ENCODE data around the gene SCTR.

Gene SCTR

GRCh38 chr2:119475857-119476244 is 48.4 kb downstream of the SCTR start:
- H3K4me3 ChIP-seq (ENCODE audit: low read length): no peak overlapping the region
- TF ChIP-seq, protein P1, sequence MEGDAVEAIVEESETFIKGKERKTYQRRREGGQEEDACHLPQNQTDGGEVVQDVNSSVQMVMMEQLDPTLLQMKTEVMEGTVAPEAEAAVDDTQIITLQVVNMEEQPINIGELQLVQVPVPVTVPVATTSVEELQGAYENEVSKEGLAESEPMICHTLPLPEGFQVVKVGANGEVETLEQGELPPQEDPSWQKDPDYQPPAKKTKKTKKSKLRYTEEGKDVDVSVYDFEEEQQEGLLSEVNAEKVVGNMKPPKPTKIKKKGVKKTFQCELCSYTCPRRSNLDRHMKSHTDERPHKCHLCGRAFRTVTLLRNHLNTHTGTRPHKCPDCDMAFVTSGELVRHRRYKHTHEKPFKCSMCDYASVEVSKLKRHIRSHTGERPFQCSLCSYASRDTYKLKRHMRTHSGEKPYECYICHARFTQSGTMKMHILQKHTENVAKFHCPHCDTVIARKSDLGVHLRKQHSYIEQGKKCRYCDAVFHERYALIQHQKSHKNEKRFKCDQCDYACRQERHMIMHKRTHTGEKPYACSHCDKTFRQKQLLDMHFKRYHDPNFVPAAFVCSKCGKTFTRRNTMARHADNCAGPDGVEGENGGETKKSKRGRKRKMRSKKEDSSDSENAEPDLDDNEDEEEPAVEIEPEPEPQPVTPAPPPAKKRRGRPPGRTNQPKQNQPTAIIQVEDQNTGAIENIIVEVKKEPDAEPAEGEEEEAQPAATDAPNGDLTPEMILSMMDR (IDR thresholded peaks at IDR 0.05; ENCODE audit: insufficient read depth, low read depth, low read length, missing control alignments): no peak
- DNase-seq (ENCODE audit: low read depth): no peak

GRCh38 chr2:119475225-119475856 is 48.9 kb downstream of the SCTR start:
- no peak for DNase-seq (ENCODE audit: low read depth)
- TF ChIP-seq, protein P1 (IDR thresholded peaks at IDR 0.05; ENCODE audit: insufficient read depth, low read depth, low read length, missing control alignments): peak; percentile 8
- H3K4me3 ChIP-seq (ENCODE audit: low read length): no peak overlapping the region

DNA sequence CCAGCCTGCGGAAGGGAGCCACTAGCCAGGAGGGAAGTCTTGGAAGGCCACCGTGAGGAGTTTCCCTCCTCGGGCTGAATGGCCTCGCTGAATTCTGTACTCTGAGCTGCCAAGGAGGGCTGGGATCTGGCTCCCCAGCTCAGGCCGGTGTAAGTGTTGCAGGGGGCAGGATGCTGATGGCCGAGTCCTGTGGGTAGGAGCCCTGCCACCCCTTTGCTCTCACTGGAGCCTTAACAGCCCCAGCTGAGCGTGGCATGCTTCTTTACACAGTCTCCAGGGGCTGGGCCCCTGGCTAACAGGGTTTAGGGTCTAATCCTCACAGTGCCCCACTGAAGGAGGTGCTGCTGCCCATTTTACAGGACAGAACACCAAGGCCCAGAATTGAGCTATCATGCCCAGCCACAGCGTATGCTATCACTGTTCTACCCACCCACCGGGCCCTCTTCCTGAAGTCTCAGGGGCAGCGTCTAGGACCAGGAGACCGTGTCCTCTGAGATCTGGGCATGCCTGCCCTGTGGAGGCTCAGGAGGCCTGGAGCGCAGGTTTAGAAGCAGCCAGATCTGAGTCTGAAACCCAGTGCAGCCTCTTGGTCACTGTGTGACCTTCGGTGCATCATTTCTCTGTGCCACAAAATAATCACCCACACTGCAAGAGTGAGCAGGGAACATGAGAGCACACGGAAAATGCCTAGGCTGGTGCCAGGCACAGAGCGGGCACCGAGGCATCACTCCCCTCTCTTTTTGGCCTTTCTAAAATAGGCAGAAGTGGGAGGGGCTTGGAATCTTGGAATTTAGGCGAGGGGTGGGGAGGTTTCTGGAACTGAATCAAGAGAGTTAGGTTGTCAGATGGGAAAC is 49.7 kb downstream of the SCTR start:
- TF ChIP-seq, protein P1 (IDR thresholded peaks at IDR 0.05; ENCODE audit: insufficient read depth, low read depth, low read length, missing control alignments): no peak
- no peak for DNase-seq (ENCODE audit: low read depth)
- no peak overlapping the region for H3K4me3 ChIP-seq (ENCODE audit: low read length)

DNA sequence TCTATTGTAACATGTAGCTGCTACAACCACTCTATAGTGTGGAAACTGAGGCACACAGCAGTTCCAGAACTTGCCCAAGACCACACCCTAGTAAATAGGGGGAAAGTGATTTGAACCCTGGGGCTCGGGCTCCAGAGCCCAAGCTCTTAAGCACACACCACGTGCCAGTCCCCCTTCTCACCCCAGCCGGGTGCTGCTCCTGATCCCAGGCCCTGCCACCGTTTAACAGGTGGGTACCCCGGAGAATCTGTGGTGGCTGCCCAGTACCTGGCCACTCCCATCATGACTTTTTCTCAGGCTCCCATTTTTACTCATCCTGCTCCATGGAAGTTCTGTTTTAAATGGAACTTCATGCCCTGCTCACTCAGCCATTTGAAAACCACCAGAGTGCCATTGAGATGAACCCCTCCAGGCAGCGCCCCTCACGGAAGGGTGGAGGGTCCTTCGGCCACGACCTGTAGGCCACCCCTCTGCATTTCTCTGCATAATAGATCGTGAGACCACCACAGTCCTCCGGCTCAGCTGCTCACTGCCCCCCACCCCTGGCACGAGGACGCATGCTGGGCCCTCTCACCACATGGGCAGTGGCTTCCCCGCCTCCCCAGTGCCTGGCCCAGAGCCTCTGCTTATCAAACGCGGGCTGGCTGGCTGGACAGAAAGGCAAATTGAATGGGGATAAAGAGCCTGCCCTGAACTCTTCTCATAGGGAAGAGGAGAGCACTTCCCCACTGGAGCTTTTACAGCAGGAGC is 50.5 kb downstream of the SCTR start:
- DNase-seq (ENCODE audit: low read depth): no peak
- H3K4me3 ChIP-seq (ENCODE audit: low read length): no peak overlapping the region
- TF ChIP-seq, protein P1 (IDR thresholded peaks at IDR 0.05; ENCODE audit: insufficient read depth, low read depth, low read length, missing control alignments): no peak

GRCh38 chr2:119472749-119473148 is 51.5 kb downstream of the SCTR start:
- DNase-seq (ENCODE audit: low read depth): no peak
- no peak overlapping the region for H3K4me3 ChIP-seq (ENCODE audit: low read length)
- TF ChIP-seq, protein P1 (IDR thresholded peaks at IDR 0.05; ENCODE audit: insufficient read depth, low read depth, low read length, missing control alignments): no peak

DNA sequence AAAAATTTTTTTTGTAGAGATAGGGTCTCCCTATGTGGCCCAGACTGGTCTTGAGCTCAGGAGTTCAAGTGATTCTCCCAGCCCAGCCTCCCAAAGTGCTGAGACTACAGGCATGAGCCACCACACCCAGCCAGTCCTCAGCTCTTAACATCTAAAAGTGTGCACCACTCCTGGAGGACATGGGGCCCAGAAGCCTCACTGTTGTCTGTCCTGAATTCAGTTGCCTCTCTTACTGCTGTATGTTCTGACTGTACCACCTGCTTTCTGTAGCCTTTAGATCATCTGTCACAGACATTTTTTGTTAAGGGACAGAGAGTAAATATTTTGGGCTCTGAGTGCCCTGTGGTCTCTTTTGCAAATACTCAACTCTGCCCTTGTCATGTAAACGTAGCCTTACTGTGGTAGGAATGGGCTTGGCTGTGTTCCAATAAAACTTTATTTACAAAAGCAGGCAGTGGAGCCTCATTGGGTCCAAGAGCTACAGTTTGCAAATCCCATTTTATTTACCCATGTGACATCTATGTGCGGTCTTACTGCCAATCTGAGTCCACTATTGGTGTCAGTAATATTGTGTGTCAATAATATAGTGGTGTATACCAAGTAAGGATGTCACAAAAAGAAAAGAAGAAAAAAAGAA is 54.5 kb downstream of the SCTR start:
- no peak overlapping the region for H3K4me3 ChIP-seq (ENCODE audit: low read length)
- DNase-seq (ENCODE audit: low read depth): no peak
- TF ChIP-seq, protein P1 (IDR thresholded peaks at IDR 0.05; ENCODE audit: insufficient read depth, low read depth, low read length, missing control alignments): no peak
